ENCODE results near the gene TSPAN15.
"Not testable (repeated sequence)": the region's sequence is repeated elsewhere in the genome, so short reads cannot be mapped to it uniquely, and the experiment has no call there.

TSPAN15 gene

GRCh38 chr10:69467928-69468750 lies 16.9 kb downstream of the TSPAN15 start:
- DNase-seq, result no peak

- DNase-seq, result no peak
These were observed 17.5 kb downstream of the TSPAN15 start for GRCh38 chr10:69468751-69469089.

GRCh38 chr10:69469976-69470375 lies 18.7 kb downstream of the TSPAN15 start:
- DNase-seq, result peak; percentile 3

DNA sequence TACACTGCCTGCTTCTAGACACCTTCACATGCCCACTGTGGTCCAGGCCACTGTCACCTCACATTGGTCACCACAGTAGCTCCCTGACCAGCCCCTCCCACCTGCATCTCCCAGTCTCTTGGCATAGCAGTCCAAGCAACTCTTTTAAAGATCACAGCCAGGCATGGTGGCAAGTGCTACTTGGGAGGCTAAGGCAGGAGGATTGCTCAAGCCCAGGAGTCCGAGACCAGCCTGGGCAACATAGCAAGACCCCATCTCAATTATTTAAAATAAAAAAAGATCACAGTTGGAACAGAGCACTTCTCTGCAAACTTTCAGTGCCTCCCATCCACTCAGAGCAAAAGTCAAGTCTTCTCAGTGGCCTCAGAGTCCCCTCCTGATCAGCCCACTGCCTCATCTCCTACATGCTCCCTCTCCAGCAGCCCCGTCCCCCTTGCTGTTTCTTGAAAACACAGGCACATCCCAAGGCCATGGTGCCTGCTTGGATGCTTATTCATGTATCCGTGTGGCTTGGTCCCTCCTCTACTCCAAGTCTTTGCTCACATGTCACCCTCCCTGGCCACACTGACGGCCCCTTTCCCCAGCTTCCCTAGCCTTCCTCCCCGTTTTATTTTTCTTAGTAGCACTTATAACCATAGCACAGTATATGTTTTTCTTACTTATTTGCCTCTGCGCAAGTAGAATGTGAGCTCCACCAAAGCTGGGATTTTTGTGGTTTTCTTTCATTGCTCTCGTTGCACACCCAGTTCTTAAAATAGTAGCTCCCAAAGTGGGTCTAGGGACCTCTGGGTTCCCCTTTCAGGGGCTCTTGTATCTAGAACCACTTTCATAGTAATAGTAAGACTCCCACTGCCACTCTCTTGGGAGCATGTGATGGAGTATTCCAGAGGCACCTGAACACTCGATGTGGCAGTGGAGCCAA lies 19.5 kb downstream of the TSPAN15 start:
- no peak for DNase-seq

DNA sequence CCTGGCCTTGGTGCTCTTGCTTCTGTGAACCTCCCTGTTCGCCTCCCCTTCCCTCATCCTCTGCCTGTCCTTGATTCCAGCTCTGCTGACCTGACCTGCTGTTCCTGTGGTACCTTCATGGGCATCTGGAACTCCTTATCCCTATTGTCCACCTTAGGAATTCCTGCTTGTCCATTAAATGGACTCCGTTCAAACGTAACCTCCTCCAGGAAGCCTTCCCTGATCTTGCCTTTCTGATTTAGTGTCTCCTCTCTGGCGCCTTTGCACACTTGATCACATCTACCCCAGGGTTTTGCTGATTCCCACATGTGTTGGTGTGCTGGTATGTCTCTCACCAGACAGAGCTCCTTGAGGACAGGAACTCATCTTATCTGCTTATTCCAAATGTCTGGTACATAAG lies 20.9 kb downstream of the TSPAN15 start:
- DNase-seq, result no peak

DNA sequence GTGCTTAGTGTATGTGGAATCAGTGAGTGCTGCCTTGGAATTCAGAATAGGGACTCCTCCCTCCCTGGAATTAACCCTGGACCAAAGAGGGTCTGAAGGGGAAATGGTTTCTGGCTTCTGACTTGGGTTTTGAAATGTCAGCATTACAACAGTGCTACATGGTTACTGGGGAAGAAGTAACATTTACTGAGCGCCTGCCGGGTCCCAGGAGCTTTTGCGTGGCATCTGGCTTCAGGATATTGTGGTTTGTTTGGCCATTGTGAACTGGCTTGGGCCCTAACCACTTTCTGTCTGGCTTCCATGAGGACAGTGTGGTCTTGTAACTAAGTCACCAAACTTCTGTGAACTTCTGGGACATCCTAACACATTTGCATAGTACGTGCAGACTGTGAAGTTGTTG lies 21.3 kb downstream of the TSPAN15 start:
- peak; percentile 45 for DNase-seq

DNA sequence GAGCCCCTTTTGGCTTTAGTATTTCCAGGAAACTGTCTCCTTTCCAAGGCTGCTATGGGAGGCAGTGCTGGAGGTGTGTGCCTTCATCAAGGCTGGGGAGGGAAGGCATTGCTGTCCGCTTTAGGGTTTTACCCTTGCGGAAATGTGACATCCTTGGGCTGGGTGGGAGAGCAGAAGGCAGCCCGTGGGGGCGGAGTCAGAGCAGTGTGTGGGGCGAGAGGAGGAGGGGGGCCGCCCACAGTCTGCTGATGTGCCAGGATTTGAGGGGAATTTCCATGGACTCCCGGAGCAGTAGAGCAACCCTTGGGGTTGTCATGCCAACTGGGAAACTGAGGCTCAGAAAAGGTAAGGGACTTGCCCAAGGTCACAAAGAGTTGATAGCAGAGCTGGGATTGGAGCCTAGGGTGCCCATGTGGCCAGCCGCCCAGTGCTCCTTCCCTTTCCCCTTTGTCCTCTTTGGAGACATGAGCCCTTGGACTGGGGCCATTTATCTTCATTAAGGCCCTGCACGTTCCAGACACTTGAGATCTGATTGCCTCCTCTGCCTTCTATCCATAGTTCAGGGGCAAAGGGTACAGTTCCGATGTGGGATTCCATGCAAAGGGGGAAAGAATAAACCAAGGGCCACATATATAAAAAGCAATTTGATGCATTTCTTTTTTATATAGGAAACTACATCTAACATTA lies 22.2 kb downstream of the TSPAN15 start:
- DNase-seq, result no peak

- DNase-seq, result no peak
These were observed 23.6 kb downstream of the TSPAN15 start for GRCh38 chr10:69474742-69475432.

- DNase-seq, result no peak
These were observed 24.2 kb downstream of the TSPAN15 start for GRCh38 chr10:69475433-69475830.

- no peak for DNase-seq
These were observed 26.8 kb downstream of the TSPAN15 start for GRCh38 chr10:69477968-69478597.

DNA sequence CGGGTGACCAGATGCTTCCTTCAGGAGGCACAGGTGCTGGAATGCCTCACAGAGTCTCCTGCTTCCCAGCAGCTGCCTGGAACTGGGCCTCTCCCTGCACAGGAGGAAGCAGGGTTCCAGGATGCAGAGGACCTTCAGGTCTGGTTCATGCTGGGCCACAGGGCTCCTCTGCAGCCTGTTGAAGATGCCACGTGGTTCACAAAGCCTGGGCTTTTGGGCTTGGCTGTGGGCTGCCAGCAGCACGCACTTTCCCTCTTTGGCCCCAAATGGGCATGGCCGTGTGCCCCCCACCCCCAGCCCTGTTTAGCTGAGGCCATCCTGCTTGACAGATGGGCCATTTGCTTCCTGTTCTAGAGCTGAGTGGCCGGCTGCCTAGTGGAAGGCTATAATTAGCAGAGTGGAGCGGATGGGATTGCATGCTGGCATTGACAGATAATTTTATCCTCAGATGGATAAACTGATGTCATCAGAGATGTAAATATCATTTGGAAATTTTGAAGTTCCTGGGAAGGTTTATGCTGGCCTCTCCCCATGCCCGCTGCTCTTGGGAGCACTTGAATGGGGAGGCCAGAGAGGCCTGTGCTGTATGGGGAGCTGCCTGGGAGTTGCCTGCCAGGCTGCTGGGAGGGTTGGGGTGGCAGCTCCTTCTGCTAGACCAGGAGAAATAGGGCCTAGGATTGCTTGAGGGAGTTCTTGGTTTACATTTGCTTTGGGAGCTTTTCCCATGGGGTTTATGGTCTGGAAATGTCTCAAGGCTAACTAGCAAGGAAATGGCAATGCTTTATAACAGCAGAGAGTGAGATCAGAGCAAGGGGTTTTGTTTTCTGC lies 28.2 kb downstream of the TSPAN15 start:
- no peak for DNase-seq

DNA sequence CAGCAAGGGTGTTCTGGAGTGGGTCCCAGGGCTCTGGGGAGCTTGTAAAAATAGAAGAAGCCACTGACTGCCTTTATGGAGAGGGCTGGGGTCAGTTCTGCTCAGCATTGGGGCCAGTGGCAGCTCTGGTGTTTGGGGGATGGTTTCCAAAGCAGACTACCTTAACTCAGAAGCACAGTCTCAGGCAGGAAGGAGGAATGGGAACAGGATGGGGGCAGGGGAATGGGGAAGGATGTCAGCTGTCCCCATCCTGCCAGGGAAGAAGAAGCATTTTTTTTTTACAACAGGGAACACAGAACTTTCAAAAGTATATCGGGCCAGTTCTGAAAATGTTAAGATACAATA lies 28.8 kb downstream of the TSPAN15 start:
- DNase-seq, result no peak

GRCh38 chr10:69481305-69481704 lies 30.0 kb downstream of the TSPAN15 start:
- peak; percentile 70 for DNase-seq

GRCh38 chr10:69481811-69482524 lies 30.7 kb downstream of the TSPAN15 start:
- DNase-seq, result no peak

DNA sequence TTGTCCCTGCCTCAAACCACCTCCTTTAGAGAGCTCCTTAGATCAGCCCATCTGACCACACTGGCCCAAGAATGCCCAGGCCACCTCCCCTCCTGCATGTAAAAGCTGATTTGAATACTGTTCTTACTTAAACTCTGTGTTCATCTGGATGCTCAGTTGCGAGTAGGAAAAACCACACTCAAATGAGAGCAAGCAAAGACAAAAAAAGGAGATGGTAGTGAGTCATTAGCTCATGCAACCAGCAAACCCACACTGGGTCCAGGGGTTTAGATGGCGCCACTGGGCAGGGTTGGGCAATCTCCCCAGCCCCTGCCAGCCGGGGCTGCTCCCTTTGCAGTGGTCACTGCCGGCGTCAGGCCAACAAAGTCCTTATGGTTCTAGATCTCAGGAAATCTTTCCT lies 32.7 kb downstream of the TSPAN15 start:
- DNase-seq, result no peak

DNA sequence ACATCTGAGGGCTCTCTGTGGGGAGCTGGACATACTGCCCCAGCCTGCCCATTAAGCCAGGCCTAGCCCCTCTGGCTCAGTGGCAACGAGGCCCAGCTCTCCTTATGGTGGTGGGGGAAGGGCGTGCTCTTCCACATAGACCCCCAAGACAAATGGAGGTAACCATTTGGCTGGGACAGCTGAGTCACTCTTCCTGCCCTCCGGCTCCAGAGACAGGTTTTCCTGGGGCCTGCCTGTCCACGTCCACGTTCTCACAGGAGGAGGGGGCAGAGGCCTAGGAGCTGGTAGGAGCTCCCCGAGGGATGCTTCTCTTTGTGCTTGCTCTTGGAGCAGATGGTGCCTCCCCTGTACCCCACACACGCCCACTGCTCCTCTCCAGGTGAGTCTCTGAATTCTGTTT lies 33.5 kb downstream of the TSPAN15 start:
- no peak for DNase-seq

GRCh38 chr10:69486922-69487730 lies 35.9 kb downstream of the TSPAN15 start:
- no peak for DNase-seq

DNA sequence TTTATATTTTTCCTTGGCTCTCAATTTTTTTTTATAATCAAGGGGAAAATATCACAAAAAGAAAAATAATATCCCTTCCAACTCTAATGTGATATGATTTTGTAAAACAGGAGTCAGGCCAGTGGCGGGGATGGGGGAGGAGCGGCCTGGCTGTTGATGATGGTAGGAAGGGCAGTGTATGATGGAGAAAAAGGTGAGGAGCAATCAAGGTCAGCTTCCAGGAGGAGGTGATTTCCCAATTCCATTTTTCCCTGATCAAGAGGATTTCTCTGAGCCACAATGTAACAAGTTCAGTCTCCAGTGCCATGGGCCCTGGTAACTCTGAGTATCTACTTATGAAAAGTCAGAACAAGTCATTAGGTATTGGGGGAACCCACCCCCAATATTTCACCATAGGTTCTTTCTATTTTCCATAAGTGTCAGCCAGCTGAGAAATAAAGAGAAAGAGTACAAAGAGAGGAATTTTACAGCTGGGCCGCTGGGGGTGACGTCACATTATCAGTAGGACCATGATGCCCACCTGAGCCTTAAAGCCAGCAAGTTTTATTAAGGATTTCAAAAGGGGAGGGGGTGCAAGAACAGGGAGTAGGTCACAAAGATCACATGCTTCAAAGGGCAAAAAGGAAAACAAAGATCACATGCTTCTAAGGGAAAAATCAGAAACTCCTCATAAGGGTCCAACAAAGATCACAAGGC lies 37.0 kb downstream of the TSPAN15 start:
- DNase-seq, result not testable (repeated sequence)

DNA sequence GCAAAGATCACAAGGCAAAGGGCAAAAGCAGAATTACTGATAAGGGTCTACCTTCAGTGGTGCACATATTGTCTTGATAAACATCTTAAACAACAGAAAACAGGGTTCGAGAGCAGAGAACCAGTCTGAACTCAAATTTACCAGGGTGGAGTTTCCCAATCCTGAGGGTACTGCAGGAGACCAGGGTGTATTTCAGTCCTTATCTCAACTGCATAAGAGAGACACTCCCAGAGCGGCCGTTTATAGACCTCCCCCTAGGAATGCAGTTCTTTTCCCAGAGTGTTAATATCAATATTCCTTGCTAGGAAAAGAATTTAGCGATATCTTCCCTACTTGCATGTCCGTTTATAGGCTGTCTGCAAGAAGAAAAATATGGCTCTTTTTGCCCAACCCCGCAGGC lies 37.6 kb downstream of the TSPAN15 start:
- not testable (repeated sequence) for DNase-seq

Data from GF-D8 (cell line).